H1 (cell line): ENCODE measurements around the gene NCOA6. TPM values are rescaled to one million over a fixed set of nuclear protein-coding genes. Genes with fewer than 3 reads are reported as not detected.

ENCODE experiments used
- ATF2 ChIP-seq: IDR thresholded peaks from 2 replicates; pipeline ENCODE4 v1.6.1; 2012; ENCODE audit warnings: low read length, inconsistent platforms
- BRCA1 ChIP-seq: IDR thresholded peaks from 2 replicates; pipeline ENCODE4 v1.6.1; 2012; ENCODE audit warnings: low read depth, low read length, improper control_type of control experiment
- EP300 ChIP-seq, 2 experiments: IDR thresholded peaks; 1 replicate in 1 of 2; 2 replicates in 1 of 2; pipeline ENCODE4 v1.6.1; 2011 to 2012; ENCODE audit warnings: low read depth in 2 of 2, low read length in 2 of 2, mild to moderate bottlenecking in 2 of 2, borderline replicate concordance in 1 of 2, inconsistent platforms in 1 of 2, moderate library complexity in 1 of 2
- EZH2 ChIP-seq: fragments of 200-600 bp; sonication (generic); IDR thresholded peaks from 2 replicates; pipeline ENCODE4 v1.7.1; 2012; ENCODE audit warnings: low read depth, mild to moderate bottlenecking, moderate library complexity, low read length, inconsistent platforms; ENCODE audit not compliant: severe bottlenecking
- POLR2AphosphoS5 ChIP-seq: IDR thresholded peaks from 2 replicates; pipeline ENCODE4 v1.6.1; 2011; ENCODE audit warnings: low read depth, low read length
- polyA plus RNA-seq, 7 experiments: library from polyadenylated mRNA; depleted of rRNA in 3 of 7; stranded (reverse) in 5 of 7; unstranded in 2 of 7; fragments of >200 nt in 5 of 7; fragments of 200-250 nt in 2 of 7; gene quantifications; 1 replicate in 5 of 7; 2 replicates in 1 of 7; 4 replicates in 1 of 7; pipeline versions ENCODE4 v1.2.1 to v1.2.3, GENCODE V29; 2011 to 2013; ENCODE audit warnings: missing spikeins in 2 of 7, mixed read lengths in 2 of 7
- total RNA-seq: library from RNA; stranded (reverse); fragmentation: NEBNext Ultra II Directional; extraction: Animal tissue kit (Norgen Biotek cat#: 25700); gene quantifications from 2 replicates; pipeline ENCODE4 v1.2.1, GENCODE V29; 2021

Gene NCOA6
- total and polyA plus RNA-seq, 2 of the 8 experiments (the other 6 are each of a cell fraction or from before 2014, with no cell fraction given) = 9.0 to 9.5 TPM

GRCh38 chr20:34706912-34707784 lies 118.3 kb downstream of the NCOA6 start (continued):
- TF ChIP-seq ATF2 (no peak), EP300 (IDR thresholded peaks at IDR 0.05; ENCODE audit: borderline replicate concordance in 1 of 2, low read depth in 2 of 2, low read length in 2 of 2) (no peak), BRCA1 (no peak), POLR2AphosphoS5 (no peak), EZH2 (no peak)
- TF ChIP-seq, all 59 proteins: peak for 0
